HepG2 (cell line): ENCODE data around the gene NR1H3. TPM values are rescaled to one million over a fixed set of nuclear protein-coding genes. Genes with fewer than 3 reads are reported as not detected.

Source experiments
- ESRRA ChIP-seq: sonication (generic); formaldehyde crosslinking; IDR thresholded peaks from 2 replicates; pipeline ENCODE4 v1.5.1; 2020; ENCODE audit warnings: mild to moderate bottlenecking, low read depth, missing genetic modification reagents
- HCFC1 ChIP-seq: fragments of 150-350 bp; IDR thresholded peaks from 2 replicates; pipeline ENCODE4 v1.6.1; 2014; ENCODE audit warnings: low read depth, low read length
- HOXA3 ChIP-seq: sonication (generic); formaldehyde crosslinking; IDR thresholded peaks from 2 replicates; pipeline ENCODE4 v1.5.0; 2020; ENCODE audit warnings: missing genetic modification reagents
- MEIS1 ChIP-seq: sonication (generic); formaldehyde crosslinking; IDR thresholded peaks from 2 replicates; pipeline ENCODE4 v1.9.0; 2021; ENCODE audit warnings: mild to moderate bottlenecking, missing genetic modification reagents, moderate library complexity, borderline replicate concordance
- PREB ChIP-seq: sonication (generic); formaldehyde crosslinking; IDR thresholded peaks from 2 replicates; pipeline ENCODE4 v1.4.0; 2020; ENCODE audit warnings: missing genetic modification reagents
- TFAP4 ChIP-seq: sonication (generic); IDR thresholded peaks from 2 replicates; pipeline ENCODE4 v1.6.1; 2016; ENCODE audit warnings: low read depth, borderline replicate concordance
- YEATS4 ChIP-seq: sonication (generic); formaldehyde crosslinking; IDR thresholded peaks from 2 replicates; pipeline ENCODE4 v1.4.0; 2020; ENCODE audit warnings: missing genetic modification reagents, borderline replicate concordance
- ZFP41 ChIP-seq: sonication (generic); formaldehyde crosslinking; IDR thresholded peaks from 2 replicates; pipeline ENCODE4 v1.4.0; 2020; ENCODE audit warnings: mild to moderate bottlenecking, missing genetic modification reagents, borderline replicate concordance
- ZNF30 ChIP-seq: sonication (generic); formaldehyde crosslinking; IDR thresholded peaks from 2 replicates; pipeline ENCODE4 v1.5.0; 2020; ENCODE audit warnings: mild to moderate bottlenecking, missing genetic modification reagents
- ZNF318 ChIP-seq: sonication (generic); formaldehyde crosslinking; IDR thresholded peaks from 2 replicates; pipeline ENCODE4 v1.4.0; 2020; ENCODE audit warnings: mild to moderate bottlenecking, missing genetic modification reagents
- ZNF484 ChIP-seq: sonication (generic); formaldehyde crosslinking; IDR thresholded peaks from 2 replicates; pipeline ENCODE4 v1.5.1; 2020; ENCODE audit warnings: mild to moderate bottlenecking, low read depth, missing genetic modification reagents, borderline replicate concordance
- ZNF614 ChIP-seq: IDR thresholded peaks from 2 replicates; pipeline ENCODE4 v1.6.1; 2018; ENCODE audit warnings: missing biosample characterization, missing genetic modification reagents, inconsistent platforms, borderline replicate concordance
- ZNF687 ChIP-seq: sonication (generic); formaldehyde crosslinking; IDR thresholded peaks from 2 replicates; pipeline ENCODE4 v1.5.1; 2020; ENCODE audit warnings: mild to moderate bottlenecking, missing genetic modification reagents, moderate library complexity
- ZNF740 ChIP-seq: sonication (generic); formaldehyde crosslinking; IDR thresholded peaks from 2 replicates; pipeline ENCODE4 v1.4.0; 2020; ENCODE audit warnings: missing genetic modification reagents
- ZNF773 ChIP-seq: sonication (generic); formaldehyde crosslinking; IDR thresholded peaks from 2 replicates; pipeline ENCODE4 v1.4.0; 2020; ENCODE audit warnings: missing genetic modification reagents, borderline replicate concordance
- polyA plus RNA-seq, 8 experiments: library from polyadenylated mRNA; depleted of rRNA in 3 of 8; stranded (reverse) in 7 of 8; unstranded in 1 of 8; fragments of >200 nt; fragmentation: Illumina TruSeq in 4 of 8; extraction: Trizol in 4 of 8; gene quantifications; 2 replicates each; pipeline versions ENCODE4 v1.2.1 to v1.2.3, GENCODE V29; 2011 to 2016; ENCODE audit warnings: low read depth in 4 of 8, missing spikeins in 1 of 8, mixed read lengths in 1 of 8; ENCODE audit not compliant: insufficient read depth in 1 of 8
- total RNA-seq, 5 experiments: library from RNA; depleted of rRNA; stranded (reverse); fragments of >200 nt; fragmentation: Illumina TruSeq; extraction: Trizol; gene quantifications; 2 replicates each; pipeline ENCODE4 v1.2.3, GENCODE V29; 2016; ENCODE audit warnings: low read depth in 1 of 5

The NR1H3 gene
- total and polyA plus RNA-seq, 2 of the 13 experiments (the other 11 are each of a cell fraction or from before 2014, with no cell fraction given): 41.8 to 102 TPM

GRCh38 chr11:47282462-47282861 lies 24.7 kb downstream of the NR1H3 start (continued):
- TF ChIP-seq ZNF740 (CRISPR knock-in tag): no peak
- no peak for TF ChIP-seq ZNF30 (CRISPR knock-in tag)
- TF ChIP-seq PREB (CRISPR knock-in tag): no peak
- no peak for TF ChIP-seq HCFC1
- no peak for TF ChIP-seq ZNF773 (CRISPR knock-in tag)
- no peak for TF ChIP-seq ZFP41 (CRISPR knock-in tag)
- 0 out of 2 replicates have a peak, but pooled peaks have one; percentile 54 for TF ChIP-seq ESRRA
- TF ChIP-seq ZNF318: no peak
- TF ChIP-seq ZNF614: no peak
- peak; percentile 30; the same call in 1 of the 2 replicates for TF ChIP-seq HOXA3 (CRISPR knock-in tag)
- no peak for TF ChIP-seq YEATS4
- TF ChIP-seq TFAP4: no peak
- 0 out of 2 replicates have a peak, but pooled peaks have one; percentile 23 for TF ChIP-seq ZNF687 (CRISPR knock-in tag)
- peak; percentile 96; the same call in 1 of the 2 replicates for TF ChIP-seq ZNF484 (CRISPR knock-in tag)
- no peak for TF ChIP-seq MEIS1
